ENCODE measurements around the gene MPHOSPH10.

GRCh38 chr2:71130905-71131244 lies 441 bp downstream of the MPHOSPH10 start:
- no peak for TF ChIP-seq CTCF (IDR thresholded peaks at IDR 0.05; ENCODE audit: insufficient read depth, low read depth, low read length)
- TF ChIP-seq EZH2 (IDR thresholded peaks at IDR 0.05; ENCODE audit: insufficient read depth, low read length): no peak

Data from astrocyte (in vitro differentiated cells and primary cell).